Middle frontal gyrus (tissue), 1 donor: ENCODE measurements around the gene TRAF7.
"Not testable (repeated sequence)": the region's sequence is repeated elsewhere in the genome, so short reads cannot be mapped to it uniquely, and the experiment has no call there.

Experiments
- DNase-seq: peaks from one replicate; pipeline ENCODE4 v3.0.0-alpha.2; 2015; ENCODE audit warnings: low spot score; ENCODE audit errors: extremely low spot score

TRAF7 gene

GRCh38 chr16:2155091-2155950 lies at the start of gene TRAF7:
TSS of gene TRAF7 (plus strand) at chr16:2155782. CDS start at chr16:2163921, 8,139 bp downstream.
- peak; percentile 100 for DNase-seq

- not testable (repeated sequence) for DNase-seq
These were observed 49.4 kb upstream of the TRAF7 start for GRCh38 chr16:2106211-2106610.

- not testable (repeated sequence) for DNase-seq
These were observed 48.3 kb upstream of the TRAF7 start for GRCh38 chr16:2107121-2107790.

GRCh38 chr16:2107791-2108125 lies 47.8 kb upstream of the TRAF7 start:
- DNase-seq = not testable (repeated sequence)

- not testable (repeated sequence) for DNase-seq
These were observed 46.9 kb upstream of the TRAF7 start for GRCh38 chr16:2108446-2109270.

- not testable (repeated sequence) for DNase-seq
These were observed 46.4 kb upstream of the TRAF7 start for GRCh38 chr16:2109271-2109580.

GRCh38 chr16:2109872-2110271 lies 45.7 kb upstream of the TRAF7 start:
- not testable (repeated sequence) for DNase-seq

- not testable (repeated sequence) for DNase-seq
These were observed 45.1 kb upstream of the TRAF7 start for GRCh38 chr16:2110332-2111008.

GRCh38 chr16:2111009-2111353 lies 44.6 kb upstream of the TRAF7 start:
- DNase-seq = not testable (repeated sequence)

- not testable (repeated sequence) for DNase-seq
These were observed 43.9 kb upstream of the TRAF7 start for GRCh38 chr16:2111412-2112335.

GRCh38 chr16:2112539-2113106 lies 43.0 kb upstream of the TRAF7 start:
- DNase-seq = not testable (repeated sequence)

GRCh38 chr16:2114225-2114624 lies 41.4 kb upstream of the TRAF7 start:
- DNase-seq = not testable (repeated sequence)

GRCh38 chr16:2114885-2115590 lies 40.5 kb upstream of the TRAF7 start:
- DNase-seq = not testable (repeated sequence)

GRCh38 chr16:2115591-2115973 lies 40.0 kb upstream of the TRAF7 start:
- DNase-seq = no peak

GRCh38 chr16:2116428-2116827 lies 39.2 kb upstream of the TRAF7 start:
- DNase-seq = not testable (repeated sequence)

- DNase-seq = not testable (repeated sequence)
These were observed 38.2 kb upstream of the TRAF7 start for GRCh38 chr16:2117341-2117740.

- not testable (repeated sequence) for DNase-seq
These were observed 37.4 kb upstream of the TRAF7 start for GRCh38 chr16:2117960-2118722.

- DNase-seq = peak; percentile 62
These were observed 34.3 kb upstream of the TRAF7 start for GRCh38 chr16:2121325-2121724.

GRCh38 chr16:2121853-2122252 lies 33.7 kb upstream of the TRAF7 start:
- no peak for DNase-seq
